NT2/D1 (cell line): ENCODE data around the gene ABI2.
"Not testable (repeated sequence)": the region's sequence is repeated elsewhere in the genome, so short reads cannot be mapped to it uniquely, and the experiment has no call there.

Experiments
- DNase-seq: peaks from one replicate; pipeline ENCODE4 v3.0.0-alpha.2; 2011; ENCODE audit warnings: low read depth, low spot score
- H3K27me3 ChIP-seq: 2 replicates; pipeline ENCODE4 v1.6.0; 2011; ENCODE audit warnings: mild to moderate bottlenecking; ENCODE audit not compliant: insufficient read length, insufficient read depth
- H3K36me3 ChIP-seq: 2 replicates; pipeline ENCODE4 v1.6.1; 2011; ENCODE audit warnings: mild to moderate bottlenecking, low read length, mixed read lengths; ENCODE audit not compliant: insufficient read depth, insufficient read length
- H3K4me1 ChIP-seq: 2 replicates; pipeline ENCODE4 v1.5.1; 2011; ENCODE audit not compliant: insufficient read depth, insufficient read length
- H3K4me3 ChIP-seq: 2 replicates; pipeline ENCODE4 v1.5.1; 2011; ENCODE audit warnings: low read depth; ENCODE audit not compliant: insufficient read length
- H3K9ac ChIP-seq: 2 replicates; pipeline ENCODE4 v1.6.0; 2011; ENCODE audit warnings: low read depth; ENCODE audit not compliant: insufficient read length
- H3K9me3 ChIP-seq: 2 replicates; pipeline ENCODE4 v1.5.1; 2011; ENCODE audit warnings: mild to moderate bottlenecking, low read length; ENCODE audit not compliant: insufficient read depth
- SUZ12 ChIP-seq: IDR thresholded peaks from 2 replicates; pipeline ENCODE4 v1.6.1; 2011; ENCODE audit not compliant: insufficient read length, insufficient read depth; ENCODE audit errors: extremely low read depth
- YY1 ChIP-seq: IDR thresholded peaks from 2 replicates; pipeline ENCODE4 v1.6.1; 2011; ENCODE audit not compliant: insufficient read length, insufficient read depth
- ZNF274 ChIP-seq: IDR thresholded peaks from 2 replicates; pipeline ENCODE4 v1.6.1; 2011; ENCODE audit warnings: mild to moderate bottlenecking, low read depth, low read length

ABI2 gene

GRCh38 chr2:203341741-203342310, 13.6 kb downstream of the ABI2 start:
- Histone ChIP-seq H3K27me3 (no peaks in the 10 kb centered on the region), H3K9ac (no peak overlapping the region), H3K4me3 (no peak overlapping the region), H3K36me3 (peaks cover 18% of the 10 kb centered on the region), H3K4me1 (peaks cover 3% of the 10 kb centered on the region), H3K9me3 (0 out of 2 replicates have a peak, but pooled peaks cover 7% of the 10 kb centered on the region)
- no peak for TF ChIP-seq SUZ12
- DNase-seq: no peak

GRCh38 chr2:203342374-203342773, 14.2 kb downstream of the ABI2 start:
- H3K4me1 ChIP-seq, H3K9me3 ChIP-seq, H3K4me3 ChIP-seq, H3K27me3 ChIP-seq, H3K9ac ChIP-seq, DNase-seq: not testable (repeated sequence)
- peaks cover 18% of the 10 kb centered on the region for H3K36me3 ChIP-seq

GRCh38 chr2:203344667-203345066, 16.5 kb downstream of the ABI2 start:
- Histone ChIP-seq H3K27me3 (no peaks in the 10 kb centered on the region), H3K9me3 (0 out of 2 replicates have a peak, but pooled peaks cover 7% of the 10 kb centered on the region), H3K4me1 (peaks cover 3% of the 10 kb centered on the region), H3K9ac (no peak overlapping the region), H3K4me3 (no peak overlapping the region), H3K36me3 (peaks cover 17% of the 10 kb centered on the region)
- no peak for DNase-seq
- TF ChIP-seq SUZ12: no peak

DNA sequence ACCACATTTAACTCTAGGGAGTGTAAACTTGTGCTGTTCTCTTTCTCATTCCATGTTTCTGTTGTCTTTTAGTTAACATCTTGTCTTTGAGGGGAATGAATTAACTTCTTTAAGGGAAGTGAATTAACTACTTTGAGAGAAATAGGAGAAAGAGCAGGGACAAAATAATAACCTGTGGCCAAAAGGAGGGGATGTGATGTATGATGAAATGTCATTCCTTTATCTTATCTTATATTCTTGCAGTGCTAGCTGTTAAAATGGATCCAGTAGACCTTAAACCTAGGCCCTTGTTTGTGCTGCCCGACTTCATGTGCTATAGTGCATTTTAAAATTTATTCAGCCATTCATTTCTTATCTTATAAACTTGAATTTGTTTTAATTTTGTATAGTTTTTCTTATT, 18.4 kb downstream of the ABI2 start:
- H3K4me1 ChIP-seq: no peaks in the 10 kb centered on the region
- TF ChIP-seq YY1: no peak
- TF ChIP-seq SUZ12: no peak
- no peak for TF ChIP-seq ZNF274
- H3K36me3 ChIP-seq: peaks cover 20% of the 10 kb centered on the region
- H3K4me3 ChIP-seq: no peak overlapping the region
- no peak overlapping the region for H3K9ac ChIP-seq
- DNase-seq: no peak
- 0 out of 2 replicates have a peak, but pooled peaks cover 7% of the 10 kb centered on the region for H3K9me3 ChIP-seq
- no peaks in the 10 kb centered on the region for H3K27me3 ChIP-seq

DNA sequence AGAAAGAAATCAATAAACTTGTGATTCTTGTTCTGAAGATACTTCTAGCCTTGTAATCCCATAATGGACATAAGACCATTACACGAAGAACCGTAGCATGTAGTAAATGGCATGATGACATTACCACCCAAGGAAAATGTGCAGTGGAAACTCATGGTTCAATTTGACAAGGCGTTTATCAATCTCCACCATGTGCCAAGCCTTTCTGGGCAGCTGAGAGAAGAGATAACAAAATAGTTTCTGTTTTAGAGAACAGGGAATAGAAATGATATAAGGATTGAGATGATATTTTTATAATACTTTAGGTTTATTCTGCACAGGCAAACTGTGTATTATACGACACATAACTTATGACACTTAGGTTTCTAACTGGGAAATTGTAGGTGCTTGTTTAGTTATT, 19.2 kb downstream of the ABI2 start:
- Histone ChIP-seq H3K9ac (no peak overlapping the region), H3K4me3 (no peak overlapping the region), H3K4me1 (no peaks in the 10 kb centered on the region), H3K36me3 (peaks cover 27% of the 10 kb centered on the region), H3K27me3 (no peaks in the 10 kb centered on the region), H3K9me3 (0 out of 2 replicates have a peak, but pooled peaks cover 7% of the 10 kb centered on the region)
- no peak for DNase-seq
- TF ChIP-seq ZNF274 (no peak), SUZ12 (no peak), YY1 (no peak)

- no peaks in the 10 kb centered on the region for H3K9me3 ChIP-seq
- TF ChIP-seq SUZ12 (no peak), YY1 (no peak), ZNF274 (no peak)
- no peaks in the 10 kb centered on the region for H3K4me1 ChIP-seq
- no peak for DNase-seq
- no peak overlapping the region for H3K9ac ChIP-seq
- H3K36me3 ChIP-seq: peaks cover 15% of the 10 kb centered on the region
- H3K27me3 ChIP-seq: no peaks in the 10 kb centered on the region
- no peak overlapping the region for H3K4me3 ChIP-seq
Observed at GRCh38 chr2:203352604-203353255, 24.5 kb downstream of the ABI2 start.

- H3K4me1 ChIP-seq: no peaks in the 10 kb centered on the region
- no peaks in the 10 kb centered on the region for H3K27me3 ChIP-seq
- H3K36me3 ChIP-seq: peaks cover 13% of the 10 kb centered on the region
- H3K9ac ChIP-seq: no peak overlapping the region
- H3K4me3 ChIP-seq: no peak overlapping the region
- no peak for TF ChIP-seq YY1
- 0 out of 2 replicates have a peak, but pooled peaks cover 3% of the 10 kb centered on the region for H3K9me3 ChIP-seq
- no peak for DNase-seq
Observed at GRCh38 chr2:203354966-203355365, 26.8 kb downstream of the ABI2 start.

DNA sequence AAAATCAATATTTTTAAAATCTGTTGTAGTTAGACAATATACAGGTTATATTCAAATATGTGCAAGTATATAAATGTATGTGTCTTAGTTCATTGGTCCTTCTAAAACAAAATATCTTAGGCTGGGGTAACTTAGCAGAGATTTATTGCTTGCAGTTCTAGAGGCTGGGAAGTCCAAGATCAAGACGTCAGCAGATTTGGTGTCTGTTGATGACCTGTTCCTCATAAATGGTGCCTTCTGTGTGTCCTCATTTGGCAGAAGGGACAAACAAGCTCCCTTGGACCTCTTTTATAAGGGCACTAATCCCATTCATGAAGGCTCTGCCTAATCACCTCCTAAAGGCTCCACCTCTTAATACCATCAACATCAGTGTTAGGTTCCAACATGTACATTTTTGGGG, 31.3 kb downstream of the ABI2 start:
- Histone ChIP-seq H3K4me1 (no peaks in the 10 kb centered on the region), H3K27me3 (no peaks in the 10 kb centered on the region), H3K9ac (no peak overlapping the region), H3K4me3 (no peak overlapping the region), H3K9me3 (0 out of 2 replicates have a peak, but pooled peaks cover 3% of the 10 kb centered on the region), H3K36me3 (peaks cover 2% of the 10 kb centered on the region)
- DNase-seq: no peak
- no peak for TF ChIP-seq ZNF274
- TF ChIP-seq YY1: no peak
- TF ChIP-seq SUZ12: no peak
